Activated CD8-positive, alpha-beta memory T cell treated with anti-CD3 and anti-CD28 coated beads, Interleukin-2, amount 50 U/mL, for 48 hours (primary cell): ENCODE results near the gene UBASH3B.

Experiments used
- DNase-seq: peaks from one replicate; pipeline ENCODE4 v3.0.0-alpha.2; 2020

UBASH3B gene

DNA sequence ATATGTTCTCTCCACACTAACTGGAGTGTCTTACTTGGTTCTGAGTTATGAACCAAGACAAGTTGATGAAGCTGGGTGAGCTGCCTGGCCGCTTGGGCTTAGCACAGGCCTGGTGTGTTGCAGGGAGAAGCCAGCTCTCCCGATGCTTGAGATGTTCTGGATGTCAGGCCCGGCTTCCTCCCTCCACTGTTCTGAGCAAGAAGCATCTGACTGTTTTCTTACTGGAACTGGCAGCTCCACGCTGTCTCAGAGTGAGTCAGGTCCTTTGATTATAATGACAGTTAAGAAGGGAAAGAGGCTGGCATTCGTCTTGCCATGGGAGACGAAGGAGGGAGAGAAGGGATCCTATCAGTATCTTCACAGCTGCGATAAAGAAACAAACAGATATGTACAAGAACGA, 136.3 kb downstream of the UBASH3B start:
- no peak for DNase-seq

DNA sequence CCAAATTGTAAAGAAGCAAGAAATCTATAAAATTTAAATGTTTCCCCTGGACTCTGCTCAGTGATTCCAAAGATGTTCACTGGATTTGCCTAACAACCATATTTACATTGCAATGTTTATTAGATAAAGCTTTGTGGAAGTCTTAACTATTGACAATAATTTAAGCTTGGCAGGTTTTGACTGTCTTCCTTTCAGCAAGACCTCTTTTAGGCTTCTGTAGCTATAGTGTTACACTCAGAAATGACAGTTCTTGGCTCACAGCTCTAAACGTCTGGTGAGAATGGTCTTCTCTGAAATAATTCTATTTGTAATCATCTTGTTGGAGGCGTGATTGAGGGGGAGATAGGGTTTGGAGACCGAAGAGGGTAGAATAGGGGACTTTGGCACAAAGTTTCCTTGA, 138.0 kb downstream of the UBASH3B start:
- DNase-seq = no peak

DNA sequence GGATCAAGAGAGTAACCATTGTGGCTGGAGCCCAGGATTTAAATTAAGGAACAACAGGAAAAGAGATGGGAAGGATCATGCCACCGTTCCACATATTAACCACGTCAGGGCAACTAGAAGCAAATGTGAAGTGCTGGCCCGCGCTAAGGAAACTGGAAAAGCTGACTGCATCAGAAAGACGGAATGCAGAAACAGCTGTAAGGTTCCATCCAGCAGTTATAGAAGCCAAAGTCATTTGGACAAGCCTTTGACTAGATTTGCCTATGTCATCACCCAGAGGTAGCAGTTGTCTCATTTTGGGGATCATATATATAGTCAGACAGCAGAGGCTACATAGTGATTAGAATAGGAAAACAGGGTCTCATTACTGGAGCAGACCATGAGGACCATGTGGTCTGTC, 139.8 kb downstream of the UBASH3B start:
- DNase-seq = no peak

- DNase-seq = peak; percentile 87
Observed at GRCh38 chr11:122796128-122796717, 140.7 kb downstream of the UBASH3B start.

GRCh38 chr11:122797651-122798050, 142.1 kb downstream of the UBASH3B start:
- no peak for DNase-seq

DNA sequence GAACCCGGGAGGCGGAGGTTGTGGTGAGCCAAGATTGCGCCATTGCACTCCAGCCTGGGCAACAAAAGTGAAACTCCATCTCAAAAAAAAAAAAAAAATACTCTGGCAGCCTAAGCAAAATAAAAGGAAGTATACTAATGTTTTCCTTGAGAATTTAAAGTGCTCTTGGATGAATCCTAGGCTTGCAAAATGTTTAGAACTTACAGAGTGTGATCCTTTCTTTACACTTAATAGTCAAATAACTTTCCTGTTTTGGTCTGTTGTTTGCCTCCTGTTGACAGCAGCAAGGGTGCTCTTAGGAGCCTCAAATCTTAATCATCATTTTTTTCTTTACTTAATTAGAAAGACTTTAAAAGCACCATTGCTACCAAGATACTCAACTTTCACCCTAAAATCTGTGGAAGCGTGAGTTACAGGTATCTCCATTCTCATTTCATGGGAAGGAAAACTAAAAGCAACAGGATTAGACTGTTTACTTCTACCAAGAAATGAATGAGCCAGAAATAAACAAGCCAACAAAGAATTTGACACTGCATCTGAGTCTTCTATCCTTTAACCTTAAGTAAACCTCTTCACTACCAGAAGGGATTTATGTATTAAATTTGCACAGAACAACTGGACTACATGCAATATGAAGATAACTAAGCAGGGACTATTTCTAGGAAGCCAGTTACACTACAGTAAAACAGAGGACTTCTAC, 144.0 kb downstream of the UBASH3B start:
- no peak for DNase-seq

DNA sequence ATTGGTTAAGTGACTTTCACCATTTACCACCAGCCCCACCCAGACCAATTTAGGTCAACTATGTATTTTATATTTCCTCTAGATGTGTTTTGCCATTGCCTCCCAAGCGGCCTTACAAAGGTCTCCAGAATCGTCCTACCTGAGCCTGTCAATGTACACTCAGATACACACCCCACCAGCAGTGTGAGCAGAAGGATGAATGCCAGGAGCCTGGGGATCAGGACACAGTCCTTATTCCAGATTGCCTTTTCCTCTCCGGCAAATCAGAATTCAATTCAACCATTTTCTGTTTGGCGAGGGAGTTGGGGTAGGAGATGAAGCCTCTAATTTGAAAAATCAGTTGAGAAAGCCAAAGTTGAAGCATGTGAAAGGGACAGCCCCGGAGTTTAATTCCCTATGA, 147.4 kb downstream of the UBASH3B start:
- DNase-seq = no peak

GRCh38 chr11:122803306-122803705, 147.8 kb downstream of the UBASH3B start:
- no peak for DNase-seq

DNA sequence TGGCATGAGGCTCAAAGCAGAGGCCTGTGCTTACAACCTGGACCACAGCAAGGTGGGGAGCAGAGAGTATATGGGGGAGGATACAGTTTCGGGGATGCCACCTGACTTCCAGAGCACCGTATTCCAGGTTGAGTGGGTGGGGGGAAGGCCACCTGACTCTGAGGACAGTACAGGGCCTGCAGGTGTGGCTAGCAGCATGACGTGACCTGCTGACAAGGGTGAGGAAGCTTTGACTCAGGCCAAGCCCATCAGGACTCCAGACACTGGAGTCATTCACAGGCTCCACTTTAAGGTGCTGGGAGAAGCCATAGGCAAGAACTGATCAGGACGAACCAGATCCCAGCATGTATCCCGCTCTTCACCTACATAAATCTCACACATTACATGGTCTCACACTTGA, 148.2 kb downstream of the UBASH3B start:
- no peak for DNase-seq

DNA sequence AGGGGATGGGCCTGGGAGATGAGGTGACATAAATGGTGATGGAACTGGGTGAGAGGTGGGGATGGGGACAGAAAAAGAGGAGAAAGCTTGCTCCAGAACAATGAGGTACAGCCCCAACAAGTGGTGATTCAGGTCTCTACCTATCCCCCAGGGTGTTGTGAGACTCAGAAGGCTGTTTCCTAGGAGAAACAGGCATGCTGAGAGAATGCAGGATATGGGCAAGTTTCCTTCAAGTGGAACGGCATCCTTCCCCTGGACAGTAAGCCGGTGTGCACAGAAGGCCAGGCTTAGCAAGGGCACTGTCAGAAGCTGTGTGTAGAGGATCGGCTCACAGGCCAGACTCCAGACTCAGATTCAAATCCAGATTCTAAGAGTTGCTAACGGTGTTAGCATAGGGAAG, 148.6 kb downstream of the UBASH3B start:
- DNase-seq = no peak

DNA sequence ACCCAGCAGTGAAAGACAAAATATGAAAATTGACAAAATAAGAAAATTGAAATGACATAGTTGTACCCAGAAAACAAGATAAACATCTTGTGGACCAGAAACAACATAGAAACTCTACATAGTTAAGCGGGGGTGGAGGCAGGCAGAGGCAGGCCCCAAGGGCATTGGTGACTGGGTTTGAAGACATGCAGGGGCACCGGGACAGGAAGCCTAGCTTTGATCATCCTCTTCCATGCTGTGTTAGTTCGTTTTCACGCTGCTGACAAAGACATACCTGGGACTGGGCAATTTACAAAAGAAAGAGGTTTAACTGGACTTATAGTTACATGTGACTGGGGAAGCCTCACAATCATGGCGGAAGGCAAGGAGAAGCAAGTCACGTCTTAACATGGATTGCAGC, 149.3 kb downstream of the UBASH3B start:
- no peak for DNase-seq

GRCh38 chr11:122807731-122808477, 152.4 kb downstream of the UBASH3B start:
- DNase-seq = no peak

DNA sequence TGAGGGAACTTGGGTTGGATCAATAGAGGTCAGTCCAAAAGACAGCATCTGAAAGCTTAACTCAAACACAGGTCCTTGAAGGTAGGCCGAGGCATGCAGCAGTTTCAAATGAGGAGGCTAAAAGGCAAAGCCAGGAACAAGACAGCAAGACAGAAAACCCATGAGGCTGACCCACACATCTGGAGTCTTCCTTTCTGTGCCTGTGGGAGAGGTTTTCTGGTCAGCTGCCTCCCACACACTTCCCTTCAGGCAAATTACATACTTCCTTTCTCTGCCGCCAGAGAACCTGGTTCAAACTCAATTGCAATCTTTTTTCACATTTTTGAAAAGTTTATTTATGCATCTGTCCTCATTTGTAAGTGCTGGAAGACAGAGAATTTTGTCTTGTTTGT, 153.0 kb downstream of the UBASH3B start:
- no peak for DNase-seq

- DNase-seq = no peak
Observed at GRCh38 chr11:122809866-122810265, 154.3 kb downstream of the UBASH3B start.

DNA sequence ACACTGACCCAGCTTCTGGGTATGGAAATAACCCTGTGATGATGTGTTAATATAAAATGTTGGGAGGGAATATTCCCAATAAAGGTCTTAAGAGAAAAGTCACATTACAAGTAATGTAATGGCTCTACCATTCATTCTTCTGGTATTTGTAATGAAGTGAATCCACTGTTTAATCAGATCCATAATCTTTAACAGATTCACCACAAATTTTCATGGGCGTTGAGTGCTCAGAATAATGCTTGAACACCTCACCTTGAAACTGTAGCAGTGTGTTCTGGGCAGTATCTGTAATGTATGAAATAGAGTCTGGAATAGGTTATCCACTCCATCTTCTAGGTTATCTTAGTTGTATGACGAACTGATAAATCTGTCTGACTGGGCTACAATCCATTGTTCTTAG, 156.2 kb downstream of the UBASH3B start:
- DNase-seq = no peak

GRCh38 chr11:122812638-122813037, 157.1 kb downstream of the UBASH3B start:
- no peak for DNase-seq

GRCh38 chr11:122813176-122813893, 157.8 kb downstream of the UBASH3B start:
- no peak for DNase-seq

DNA sequence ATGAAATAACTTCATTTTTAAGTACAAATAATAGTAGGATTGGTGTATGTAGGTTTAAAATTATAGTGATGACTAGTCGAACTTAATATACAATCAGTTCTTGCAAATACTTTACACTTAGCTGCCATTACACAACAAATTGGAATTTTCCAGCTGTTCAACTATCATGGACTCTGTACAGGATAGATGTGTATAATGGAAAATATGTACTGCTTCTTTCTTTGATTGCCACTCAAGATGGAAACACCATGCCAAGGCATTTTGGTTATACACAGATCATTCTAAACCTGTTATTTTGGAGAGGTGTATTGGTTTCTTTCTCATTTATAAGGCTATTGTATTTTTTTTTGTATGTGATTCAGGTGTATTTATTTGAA, 158.4 kb downstream of the UBASH3B start:
- DNase-seq = no peak

DNA sequence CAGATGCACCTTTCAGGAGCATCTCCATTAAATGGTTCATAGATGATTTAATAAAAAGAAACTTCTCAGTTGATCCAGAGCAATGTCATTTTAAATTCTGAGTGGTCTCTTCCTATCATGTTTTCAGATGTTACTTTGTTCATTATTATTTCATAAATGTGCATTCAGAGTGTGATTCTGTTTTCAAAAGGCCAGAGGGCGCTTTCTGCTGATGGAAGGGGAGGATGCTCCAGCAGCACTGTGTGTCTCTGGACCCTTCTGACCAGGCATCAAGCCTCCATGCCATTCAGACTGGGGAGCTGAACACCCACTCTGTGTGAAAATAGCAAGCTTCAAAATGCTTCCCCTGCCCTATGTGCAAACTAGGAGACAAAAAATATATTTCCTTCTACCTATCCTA, 158.9 kb downstream of the UBASH3B start:
- DNase-seq = no peak

DNA sequence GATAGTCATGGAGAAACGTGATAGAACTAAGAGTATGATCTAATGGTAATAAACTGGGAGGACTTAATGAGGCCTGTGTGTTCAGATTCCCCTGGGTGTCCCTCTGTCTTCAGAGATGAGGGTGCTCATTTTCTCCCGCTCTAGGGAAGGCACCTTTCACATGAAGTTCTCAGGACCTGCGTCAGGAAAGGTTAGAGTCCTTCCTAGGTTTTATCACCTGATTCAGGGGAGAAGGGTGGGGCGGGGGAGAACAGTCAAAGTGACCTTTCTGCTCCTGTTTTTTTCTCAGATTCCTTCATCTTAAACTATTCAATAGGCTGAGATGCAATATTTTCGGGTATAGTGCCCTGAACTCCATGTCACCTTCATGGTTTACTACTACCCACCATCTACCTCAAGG, 160.4 kb downstream of the UBASH3B start:
- DNase-seq = no peak

DNA sequence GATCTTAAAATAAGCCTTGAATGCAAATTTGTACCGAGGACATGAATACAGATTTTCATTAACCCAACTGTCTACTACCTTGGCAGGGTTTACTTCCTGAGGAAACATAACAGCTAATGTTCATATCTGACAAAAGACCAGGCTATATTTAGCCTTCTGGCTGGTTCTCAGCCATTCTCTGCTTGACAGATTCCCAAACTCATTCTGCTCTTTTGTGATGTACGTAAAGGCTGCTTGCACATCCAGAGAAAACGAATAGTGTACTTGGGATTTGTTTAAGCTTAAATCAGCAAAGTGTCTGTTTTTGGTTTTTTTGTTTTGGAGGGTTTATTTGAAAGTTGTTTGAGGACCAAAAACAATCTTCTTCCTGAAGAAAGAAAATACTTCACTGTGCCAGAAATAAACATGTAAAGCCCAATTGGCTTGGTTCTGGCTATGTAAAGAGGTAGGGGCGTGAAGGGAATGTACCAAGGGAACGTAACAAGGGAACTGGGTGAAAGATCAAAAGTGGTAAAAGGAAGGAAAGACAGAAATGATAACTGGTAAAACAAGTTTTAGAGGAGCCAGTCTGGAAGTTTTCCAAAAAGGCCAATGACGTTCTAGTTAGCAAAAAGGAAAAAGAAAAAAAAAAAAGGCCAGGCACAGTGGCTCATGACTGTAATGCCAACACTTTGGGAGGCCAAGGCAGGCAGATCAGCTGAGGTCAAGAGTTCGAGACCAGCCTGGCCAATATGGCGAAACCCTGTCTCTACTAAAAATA, 161.4 kb downstream of the UBASH3B start:
- no peak for DNase-seq

GRCh38 chr11:122820158-122820557, 164.6 kb downstream of the UBASH3B start:
- DNase-seq = no peak

- no peak for DNase-seq
Observed at GRCh38 chr11:122821169-122821568, 165.6 kb downstream of the UBASH3B start.
